Activated CD8-positive, alpha-beta memory T cell treated with anti-CD3 and anti-CD28 coated beads, Interleukin-2, amount 50 U/mL, for 1 hour (primary cell): Measurements from ENCODE around the gene TBC1D22A.

ENCODE experiments used
- DNase-seq: peaks from one replicate; pipeline ENCODE4 v3.0.0-alpha.2; 2020; ENCODE audit errors: extremely low read depth

The TBC1D22A gene

GRCh38 chr22:46737105-46737975 is 25.1 kb upstream of the TBC1D22A start:
- DNase-seq: no peak

- DNase-seq: no peak
Measured at GRCh38 chr22:46737976-46738646, 24.3 kb upstream of the TBC1D22A start, which contains the start of gene CERK. Gene CERK (minus strand): TSS chr22:46738252. CDS start chr22:46738148, 104 bp downstream.

- no peak for DNase-seq
Measured at GRCh38 chr22:46738647-46739093, 23.8 kb upstream of the TBC1D22A start.

- DNase-seq: peak; percentile 78
Measured at GRCh38 chr22:46739094-46739870, 23.2 kb upstream of the TBC1D22A start.

GRCh38 chr22:46740910-46741780 is 21.3 kb upstream of the TBC1D22A start:
- DNase-seq: no peak

GRCh38 chr22:46741974-46742519 is 20.4 kb upstream of the TBC1D22A start:
- no peak for DNase-seq

GRCh38 chr22:46742576-46743221 is 19.8 kb upstream of the TBC1D22A start:
- no peak for DNase-seq

GRCh38 chr22:46744581-46744980 is 17.9 kb upstream of the TBC1D22A start:
- no peak for DNase-seq

- DNase-seq: no peak
Measured at GRCh38 chr22:46746192-46746591, 16.3 kb upstream of the TBC1D22A start.

- no peak for DNase-seq
Measured at GRCh38 chr22:46746620-46747019, 15.8 kb upstream of the TBC1D22A start.

- no peak for DNase-seq
Measured at GRCh38 chr22:46747646-46748045, 14.8 kb upstream of the TBC1D22A start.

GRCh38 chr22:46748206-46748907 is 14.1 kb upstream of the TBC1D22A start:
- no peak for DNase-seq

GRCh38 chr22:46748908-46749675 is 13.4 kb upstream of the TBC1D22A start:
- DNase-seq: no peak

GRCh38 chr22:46749682-46750529 is 12.5 kb upstream of the TBC1D22A start:
- no peak for DNase-seq

- no peak for DNase-seq
Measured at GRCh38 chr22:46750530-46750800, 12.0 kb upstream of the TBC1D22A start.

GRCh38 chr22:46750863-46751443 is 11.5 kb upstream of the TBC1D22A start:
- no peak for DNase-seq

GRCh38 chr22:46752286-46752987 is 10.0 kb upstream of the TBC1D22A start:
- DNase-seq: no peak
